Activated naive CD4-positive, alpha-beta T cell treated with Interleukin-2 at 50 U/mL for 16 hours (primary cell): Measurements from ENCODE around the gene SPINT1.
A peak's percentile ranks its signal among the peaks of the same experiment; 100 is the strongest.
"Not testable (repeated sequence)": the region's sequence is repeated elsewhere in the genome, so short reads cannot be mapped to it uniquely, and the experiment has no call there.

Experiments used
- DNase-seq: peaks from one replicate; pipeline ENCODE4 v3.0.0-alpha.2; 2020

SPINT1 gene

DNA sequence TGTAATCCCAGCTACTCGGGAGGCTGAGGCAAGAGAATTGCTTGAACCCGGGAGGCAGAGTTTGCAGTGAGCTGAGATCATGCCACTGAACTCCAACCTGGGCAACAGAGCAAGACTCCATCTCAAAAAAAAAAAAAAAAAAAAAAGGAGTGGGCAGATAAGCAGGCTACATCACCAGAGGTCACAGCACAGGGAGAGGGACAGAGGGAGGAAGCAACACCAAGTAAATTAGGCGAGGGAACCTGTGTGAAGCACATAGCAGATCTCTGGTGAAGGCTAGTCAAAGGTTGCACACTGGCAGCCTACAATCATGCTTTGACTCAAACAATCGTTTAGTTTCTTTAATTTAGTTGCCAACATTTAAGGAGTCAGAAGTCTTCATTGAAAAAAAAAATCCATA is 17.3 kb downstream of the SPINT1 start:
- not testable (repeated sequence) for DNase-seq

DNA sequence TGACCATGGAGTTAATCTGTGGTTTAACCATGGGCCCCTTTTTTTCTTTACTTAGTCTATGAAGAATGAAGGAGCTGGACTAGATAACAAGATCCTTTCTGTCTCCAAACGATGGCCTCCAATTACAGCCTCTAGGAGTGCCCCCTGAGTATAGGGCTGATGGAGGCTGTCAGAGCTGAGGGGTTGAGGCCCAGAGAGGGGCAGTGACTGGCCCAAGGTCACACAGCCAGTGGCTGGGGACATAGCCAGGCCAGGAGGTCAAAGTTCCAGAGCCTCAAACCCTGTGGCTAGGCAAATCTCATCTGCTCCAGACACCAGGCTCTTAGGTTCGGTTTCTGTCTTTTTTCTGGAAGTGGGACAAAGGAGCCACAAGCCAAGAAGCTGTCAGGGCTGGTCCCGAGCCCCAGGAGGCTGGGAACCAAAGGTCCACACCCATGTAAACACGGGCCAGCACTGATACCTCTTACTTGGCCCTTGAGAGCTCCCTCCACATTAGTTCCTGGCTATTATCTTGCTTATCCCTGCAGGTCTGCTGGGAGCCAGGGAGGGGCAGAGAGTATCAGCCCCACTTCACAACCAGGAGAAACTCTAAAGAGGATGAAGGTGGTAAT is 19.9 kb downstream of the SPINT1 start:
- DNase-seq: no peak

DNA sequence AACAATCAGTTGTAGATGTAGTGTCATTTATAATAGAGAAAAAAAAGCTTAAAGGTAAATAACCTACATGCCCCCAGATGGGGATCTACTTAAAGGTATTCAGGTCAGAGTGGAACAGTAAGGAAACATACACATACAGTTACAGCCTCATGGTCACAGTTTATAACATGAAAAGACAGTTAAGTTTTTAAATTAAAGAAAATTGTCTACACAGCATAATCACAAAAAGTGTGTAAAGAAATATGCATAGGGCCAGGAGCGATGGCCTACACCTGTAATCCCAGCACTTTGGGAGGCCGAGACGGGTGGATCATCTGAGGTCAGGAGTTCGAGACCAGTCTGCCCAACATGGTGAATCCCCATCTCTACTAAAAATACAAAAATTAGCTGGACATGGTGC is 23.4 kb downstream of the SPINT1 start:
- DNase-seq: no peak

DNA sequence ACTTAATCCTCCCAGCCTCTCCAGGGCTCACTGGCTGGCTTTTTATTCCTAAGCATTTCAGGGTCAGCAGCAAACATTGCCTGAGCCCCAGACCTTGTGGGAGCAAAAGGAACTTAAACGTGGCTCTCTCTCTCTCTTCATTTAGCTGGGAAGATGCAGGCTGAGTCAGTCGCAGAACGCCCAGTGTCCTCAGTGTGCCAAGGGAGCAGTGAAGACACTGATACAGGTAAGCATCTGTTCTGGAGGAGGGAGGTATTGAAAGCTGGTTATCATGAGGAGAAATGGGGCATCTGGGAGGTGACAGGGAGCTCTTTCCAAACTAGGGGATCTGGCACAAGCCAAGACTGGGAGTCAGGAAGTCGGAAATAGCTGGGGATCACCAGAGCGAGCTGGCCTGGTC is 25.8 kb downstream of the SPINT1 start:
- DNase-seq: no peak

DNA sequence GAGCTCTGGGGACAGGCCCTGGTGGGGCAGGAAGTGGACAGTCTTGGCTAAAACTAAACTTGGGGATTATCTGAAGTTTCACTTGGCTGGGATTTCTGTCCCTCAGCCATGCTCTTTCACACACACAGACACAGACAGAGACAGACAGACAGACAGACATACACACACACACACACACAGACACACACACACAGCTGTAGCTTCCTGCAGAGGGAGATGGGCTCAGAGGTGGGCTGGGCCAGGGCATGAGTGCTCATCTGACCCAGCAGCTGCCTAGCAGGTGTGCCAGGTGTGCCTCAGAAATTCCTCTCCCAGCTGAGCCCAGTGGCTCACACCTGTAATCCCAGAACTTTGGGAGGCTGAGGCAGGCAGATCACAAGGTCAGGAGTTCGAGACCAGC is 26.9 kb downstream of the SPINT1 start:
- DNase-seq: no peak

DNA sequence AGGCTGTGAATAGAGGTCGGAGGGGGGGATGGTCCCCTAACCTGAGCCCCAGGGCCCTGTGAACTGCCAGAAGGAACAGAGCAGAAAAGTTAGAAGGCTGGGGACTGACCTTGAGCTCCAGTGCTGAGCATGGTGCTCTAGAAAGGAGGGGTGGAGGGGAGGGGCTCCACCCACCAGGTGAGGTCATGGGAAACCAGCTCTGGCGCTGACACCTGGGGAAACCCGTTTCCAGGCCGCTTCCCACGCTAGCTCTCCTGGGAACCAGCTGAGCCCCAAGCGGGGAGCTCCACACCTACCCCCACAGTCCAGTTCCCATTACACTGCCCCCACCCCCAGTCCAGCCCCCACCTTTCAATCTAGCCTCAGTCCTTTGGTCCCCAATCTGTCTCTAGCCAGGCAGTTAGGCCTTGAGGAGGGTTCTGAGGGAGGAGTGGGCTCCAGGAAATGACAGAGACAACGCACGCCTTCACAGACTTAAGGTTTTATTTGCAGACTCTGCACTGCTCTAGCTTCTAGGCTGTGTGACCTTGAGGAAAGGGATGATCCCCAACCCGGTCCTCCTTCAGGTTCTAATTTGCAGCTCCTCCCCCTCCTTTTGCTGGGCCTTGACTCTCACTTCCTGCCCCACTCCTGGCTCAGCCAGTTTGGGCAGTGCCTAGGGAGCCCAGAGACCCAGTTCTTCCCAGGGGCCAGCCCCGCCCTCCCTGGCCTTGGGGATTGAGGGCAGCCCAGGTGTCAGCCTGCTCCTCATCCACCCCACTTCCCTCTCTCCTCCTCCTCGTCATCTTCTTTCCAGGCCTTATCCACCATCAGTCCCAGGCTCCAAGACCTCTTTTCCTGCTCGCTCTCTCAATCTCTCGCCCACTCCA is 28.1 kb downstream of the SPINT1 start:
- peak; percentile 35 for DNase-seq

DNA sequence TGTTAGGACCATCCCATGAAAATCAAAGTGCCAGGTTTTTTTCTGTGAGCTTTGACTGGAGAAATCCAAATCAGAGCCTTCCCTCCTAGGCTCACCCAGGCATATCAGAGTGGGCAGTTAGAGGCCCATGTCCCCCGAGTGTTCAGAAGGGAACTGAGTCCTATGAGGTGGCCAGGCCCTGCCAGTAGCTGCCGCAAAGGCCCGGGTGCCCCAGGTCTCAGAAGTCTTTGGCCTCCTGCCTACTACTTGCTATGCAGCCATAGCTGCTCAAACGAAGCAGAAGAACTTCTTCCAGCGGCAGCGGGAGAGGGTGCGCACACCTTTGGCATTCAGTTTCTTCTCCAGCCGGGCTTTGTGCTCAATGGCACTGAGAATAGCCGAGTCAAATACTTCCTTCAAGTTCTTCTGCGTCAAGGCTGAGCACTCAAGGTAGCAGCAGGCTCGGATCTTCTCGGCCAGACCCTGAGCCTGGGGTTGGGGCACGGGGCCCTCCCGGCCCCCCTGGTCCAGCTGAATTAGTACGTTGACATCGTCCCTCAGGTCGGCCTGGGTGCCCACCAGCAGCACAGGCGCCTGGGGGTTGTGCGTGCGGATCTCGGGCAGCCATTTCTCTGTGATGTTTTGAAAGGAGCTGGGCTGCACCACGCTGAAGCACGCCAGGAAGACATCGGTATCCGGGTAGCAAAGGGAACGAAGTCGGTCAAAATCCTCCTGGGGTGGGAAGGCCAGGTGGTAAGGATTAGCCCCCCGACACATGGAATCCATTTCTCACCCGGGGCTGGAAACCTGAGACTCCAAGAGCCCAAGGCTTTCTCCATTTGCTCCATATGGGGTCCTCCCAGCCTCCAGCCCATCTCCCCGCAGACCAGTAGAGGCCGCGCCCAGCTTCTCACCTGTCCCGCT is 29.2 kb downstream of the SPINT1 start:
- no peak for DNase-seq

DNA sequence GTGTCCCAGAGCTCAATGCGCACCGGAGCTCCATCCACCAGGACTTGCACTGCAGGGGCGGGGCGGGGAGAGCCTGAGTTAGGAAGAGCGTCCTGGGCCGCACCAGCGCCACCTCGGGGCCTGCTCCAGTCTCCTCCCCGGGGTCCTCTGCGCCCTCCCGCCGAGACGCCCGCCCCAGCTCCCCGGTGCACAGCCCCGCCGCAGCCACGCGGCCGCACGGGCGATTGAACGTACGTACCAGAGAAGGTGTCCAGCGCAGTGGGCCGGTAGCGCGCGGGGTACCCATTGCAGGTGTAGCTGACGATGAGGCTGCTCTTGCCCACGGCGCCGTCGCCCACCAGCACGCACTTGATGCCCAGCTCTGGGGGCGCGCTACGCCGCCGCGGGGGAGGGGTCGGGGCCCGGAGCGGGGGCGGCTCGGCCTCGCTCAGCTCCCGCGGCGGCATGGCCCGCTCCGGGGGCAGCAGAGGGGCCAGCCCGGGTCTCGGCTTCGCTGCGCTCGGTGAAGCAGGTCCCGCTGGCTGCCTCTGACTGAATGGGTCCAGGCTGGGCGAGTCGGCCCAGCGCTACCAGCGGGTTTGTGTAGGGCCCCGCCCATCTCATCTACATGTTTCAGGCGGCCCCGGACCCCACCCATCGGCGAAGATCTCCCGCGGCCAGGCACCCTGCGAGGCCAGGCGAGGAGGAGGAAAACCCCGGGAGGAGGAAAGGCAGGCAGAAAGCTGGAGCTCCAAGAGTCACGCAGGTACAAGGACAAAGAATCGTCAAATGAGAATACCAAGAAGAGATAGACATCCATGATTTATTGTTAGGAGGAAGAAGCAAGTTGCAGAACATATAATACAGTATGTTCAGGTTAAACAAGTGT is 30.1 kb downstream of the SPINT1 start, which contains the start of gene RHOV:
Gene RHOV, minus strand, starts transcription at position 541 of the 868 bp plus-strand sequence. Its CDS starts 95 bp downstream, at position 446.
- peak; percentile 59 for DNase-seq

DNA sequence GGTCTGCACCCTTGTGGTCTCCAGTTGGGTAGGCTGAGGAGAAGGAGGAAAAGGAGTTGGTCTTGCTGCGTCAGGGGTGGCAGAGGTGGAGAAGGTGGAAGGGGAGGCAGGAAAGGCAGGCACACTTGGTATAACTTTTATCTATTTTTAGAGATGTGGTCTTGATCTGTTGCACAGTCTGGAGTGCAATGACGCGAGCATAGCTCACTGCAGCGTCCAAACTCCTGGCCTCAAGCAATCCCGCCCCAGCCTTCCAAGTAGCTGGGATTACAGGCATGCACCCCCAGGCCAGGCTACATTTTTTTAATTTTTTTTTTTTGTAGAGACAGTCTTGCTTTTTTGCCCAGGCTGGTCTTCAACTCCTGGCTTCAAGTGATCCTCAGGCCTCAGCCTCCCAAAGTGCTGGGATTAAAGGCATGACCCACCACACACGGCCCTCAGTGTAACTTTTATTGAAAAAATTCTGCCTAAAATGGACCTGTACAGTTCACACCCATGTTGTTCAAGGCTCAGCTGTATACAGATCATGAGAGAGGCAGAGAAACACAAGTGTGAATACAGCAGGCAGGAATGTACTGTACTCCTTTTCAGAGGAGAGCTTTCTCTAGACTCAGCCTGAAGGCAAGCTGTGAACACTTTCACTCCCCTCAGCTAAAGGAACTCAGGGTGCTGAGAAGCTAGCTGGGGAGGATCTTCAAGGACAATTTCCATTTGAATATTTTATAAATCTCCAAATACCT is 32.3 kb downstream of the SPINT1 start:
- no peak for DNase-seq

DNA sequence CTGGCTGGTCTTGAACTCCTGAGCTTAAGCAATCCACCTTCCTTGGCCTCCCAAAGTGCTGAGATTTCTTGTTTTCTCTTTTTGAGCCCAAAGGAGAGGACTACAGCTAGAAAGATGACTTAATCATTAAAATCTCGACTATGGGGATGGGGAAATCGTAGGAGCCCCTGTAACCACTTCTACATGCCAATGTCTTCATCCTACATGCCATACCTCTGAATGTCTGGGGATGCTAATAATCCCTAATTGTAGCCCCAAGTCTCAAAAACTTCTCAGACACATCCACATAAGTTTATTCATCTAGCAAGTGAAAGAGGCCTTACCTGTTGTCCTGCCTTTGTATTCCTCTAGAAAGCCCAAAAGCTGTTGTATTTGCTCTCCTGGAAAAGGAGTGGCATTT is 33.8 kb downstream of the SPINT1 start:
- no peak for DNase-seq

DNA sequence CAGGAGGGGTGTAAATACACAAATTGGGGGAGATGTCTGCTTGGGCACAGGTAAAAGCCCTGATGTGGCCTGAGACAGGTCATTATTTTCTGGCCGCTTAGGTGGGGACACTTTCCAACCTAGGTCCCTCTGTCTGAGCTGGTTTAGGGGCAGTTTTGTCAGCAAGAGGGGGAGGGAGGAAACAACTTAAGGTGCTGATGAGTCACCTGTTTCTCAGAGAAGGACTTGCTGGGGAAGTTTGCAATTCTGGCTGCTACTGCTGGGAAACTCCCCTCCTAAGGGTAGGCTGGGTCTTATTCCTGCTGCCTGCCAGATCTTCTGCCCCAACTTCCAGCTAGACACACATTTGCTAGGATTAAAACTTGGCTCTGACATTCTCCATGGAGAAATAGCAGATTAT is 34.9 kb downstream of the SPINT1 start:
- peak; percentile 28 for DNase-seq

DNA sequence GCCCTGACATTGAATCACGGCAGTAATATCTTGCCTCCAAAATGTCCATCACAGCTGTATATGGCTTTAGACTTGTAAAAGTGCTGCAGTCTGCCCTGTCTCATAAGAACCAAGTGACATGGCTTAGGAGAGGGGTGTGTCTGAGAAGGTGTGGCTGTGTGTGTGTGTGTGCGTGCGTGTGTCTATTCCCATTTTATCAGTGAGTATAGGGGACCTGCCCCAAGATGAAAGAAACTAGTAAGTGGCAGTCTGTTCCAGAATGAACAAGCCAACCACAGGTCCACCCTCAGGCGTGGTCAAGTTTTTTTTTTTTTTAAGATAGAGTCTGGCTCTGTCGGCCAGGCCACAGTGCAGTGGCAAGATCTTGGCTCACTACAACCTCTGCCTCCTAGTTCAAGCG is 35.8 kb downstream of the SPINT1 start:
- DNase-seq: no peak

DNA sequence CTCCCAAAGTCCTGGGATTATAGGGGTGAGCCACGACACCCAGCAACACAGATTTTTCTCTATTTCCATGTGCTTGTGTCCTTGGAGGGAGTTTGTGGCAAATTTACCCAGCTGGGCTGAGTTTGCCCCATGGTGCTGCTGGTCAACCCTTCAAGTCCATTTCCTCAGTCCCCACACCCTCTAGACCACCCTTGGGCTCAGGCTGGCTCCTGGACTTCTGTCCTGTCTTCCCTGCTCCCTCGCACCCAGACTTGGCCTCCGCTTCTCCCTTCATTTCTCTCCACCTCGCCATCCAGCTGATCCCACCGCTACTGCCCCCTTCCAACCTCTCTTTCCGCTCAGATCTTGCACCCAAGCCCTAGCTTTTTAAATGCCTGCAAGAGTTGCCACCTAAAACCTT is 37.5 kb downstream of the SPINT1 start:
- no peak for DNase-seq

DNA sequence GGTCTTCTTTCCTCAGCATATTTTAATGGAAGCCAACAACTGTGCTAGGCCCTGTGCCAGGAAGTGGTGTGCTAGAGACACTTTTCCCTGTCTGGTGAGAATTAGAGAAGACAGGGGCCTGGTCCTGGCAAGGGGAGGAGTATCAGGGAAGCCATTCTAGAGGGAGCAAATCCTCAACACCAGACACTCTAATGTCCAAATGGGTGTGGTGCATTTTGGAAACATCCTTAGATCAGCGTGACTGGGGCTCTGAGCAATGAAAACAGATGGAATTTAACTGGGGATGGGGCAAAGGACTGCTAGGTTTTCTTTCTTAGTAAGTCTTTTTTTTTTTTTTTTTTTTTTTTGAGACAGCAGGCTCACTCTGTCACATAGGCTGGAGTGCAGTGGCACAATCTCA is 42.7 kb downstream of the SPINT1 start:
- no peak for DNase-seq

DNA sequence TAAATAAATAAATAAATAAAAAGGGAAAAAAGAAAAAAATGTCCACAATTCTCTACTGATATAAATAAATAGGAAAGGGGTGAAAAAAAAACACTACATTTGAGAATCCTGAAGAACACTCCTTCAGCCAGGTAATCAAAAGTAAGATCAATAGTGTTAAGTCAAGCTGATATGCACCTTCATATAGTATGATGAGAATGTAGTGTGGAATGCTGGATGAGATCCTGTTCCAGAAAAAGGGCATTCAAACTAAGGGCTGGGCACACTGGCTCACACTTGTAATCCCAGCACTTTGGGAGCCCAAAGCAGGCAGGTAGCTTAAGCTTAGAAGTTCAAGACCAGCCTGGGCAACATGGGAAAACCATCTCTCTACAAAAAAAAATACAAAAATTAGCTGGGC is 45.3 kb downstream of the SPINT1 start:
- DNase-seq: no peak

DNA sequence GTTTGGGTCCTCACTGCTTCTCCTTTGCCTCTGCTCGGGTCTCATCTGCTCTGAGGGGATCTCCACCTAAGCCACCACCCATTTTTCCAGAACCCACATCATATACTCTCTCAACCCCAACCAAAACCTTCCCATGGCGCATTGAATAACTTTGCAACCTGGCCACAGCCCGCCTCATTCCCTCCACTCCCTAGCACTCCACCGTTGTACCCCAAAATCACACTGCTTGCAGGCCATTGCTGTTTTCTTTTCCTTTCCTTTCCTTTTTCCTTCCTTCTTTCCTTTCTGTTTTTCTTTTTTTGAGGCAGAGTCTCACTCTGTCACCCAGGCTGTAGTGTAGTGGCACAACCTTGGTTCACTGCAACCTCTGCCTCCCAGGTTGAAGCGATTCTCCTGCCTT is 47.3 kb downstream of the SPINT1 start:
- no peak for DNase-seq

DNA sequence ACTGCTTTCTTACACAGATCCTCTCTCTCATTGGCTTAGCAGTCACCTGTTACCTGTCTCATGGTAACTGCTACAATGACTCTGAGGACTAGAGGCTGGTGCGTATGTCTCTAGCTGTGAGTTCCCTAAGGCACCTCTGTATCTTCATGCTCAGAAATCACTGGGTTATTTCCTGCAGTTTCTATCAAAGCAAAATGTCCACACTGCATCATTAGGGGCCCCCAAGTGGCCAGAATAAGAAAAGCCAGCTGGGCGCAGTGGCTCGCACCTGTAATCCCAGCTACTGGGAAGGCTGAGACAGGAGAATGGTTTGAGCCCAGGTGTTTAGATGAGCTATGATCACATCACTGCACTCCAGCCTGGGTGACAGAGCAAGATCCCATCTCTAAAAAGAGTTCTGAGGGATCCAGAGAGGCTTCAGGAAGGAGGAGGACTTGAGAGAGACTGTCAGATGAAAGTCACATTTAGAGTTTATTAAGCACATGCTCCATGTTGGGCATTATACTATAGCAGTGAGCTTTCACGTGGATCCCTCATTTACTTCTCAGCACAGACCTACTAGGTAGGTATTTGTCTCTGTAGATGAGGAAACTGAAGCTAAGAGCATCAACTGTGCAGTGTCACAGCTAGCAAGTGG is 48.1 kb downstream of the SPINT1 start:
- peak; percentile 32 for DNase-seq

DNA sequence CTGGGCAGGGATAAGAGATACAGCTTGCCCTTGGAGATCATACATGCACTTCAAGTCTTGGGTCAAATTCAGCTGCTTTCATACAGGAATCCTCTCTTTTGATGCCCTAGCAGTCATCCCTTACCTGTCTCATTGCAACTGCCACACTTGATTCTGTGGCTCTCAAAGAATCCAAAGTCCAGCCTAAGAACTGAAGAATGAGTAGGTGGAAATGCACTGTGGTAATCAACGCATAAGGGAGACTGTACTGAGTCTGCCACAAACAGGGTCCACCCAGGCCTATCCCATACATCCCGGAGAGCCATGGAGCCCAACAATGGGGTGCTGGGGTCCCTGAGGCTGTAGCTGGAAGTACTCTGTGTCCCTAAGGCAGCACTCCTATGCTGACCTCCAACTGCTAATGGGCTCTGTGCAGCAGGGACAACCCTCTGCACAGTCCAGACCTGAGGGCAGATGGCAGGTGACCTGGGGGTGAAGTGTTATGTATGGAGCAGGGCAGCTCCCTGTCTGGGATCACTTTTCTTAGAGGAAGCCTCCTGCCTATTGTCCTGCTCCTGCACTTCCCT is 48.7 kb downstream of the SPINT1 start:
- no peak for DNase-seq

DNA sequence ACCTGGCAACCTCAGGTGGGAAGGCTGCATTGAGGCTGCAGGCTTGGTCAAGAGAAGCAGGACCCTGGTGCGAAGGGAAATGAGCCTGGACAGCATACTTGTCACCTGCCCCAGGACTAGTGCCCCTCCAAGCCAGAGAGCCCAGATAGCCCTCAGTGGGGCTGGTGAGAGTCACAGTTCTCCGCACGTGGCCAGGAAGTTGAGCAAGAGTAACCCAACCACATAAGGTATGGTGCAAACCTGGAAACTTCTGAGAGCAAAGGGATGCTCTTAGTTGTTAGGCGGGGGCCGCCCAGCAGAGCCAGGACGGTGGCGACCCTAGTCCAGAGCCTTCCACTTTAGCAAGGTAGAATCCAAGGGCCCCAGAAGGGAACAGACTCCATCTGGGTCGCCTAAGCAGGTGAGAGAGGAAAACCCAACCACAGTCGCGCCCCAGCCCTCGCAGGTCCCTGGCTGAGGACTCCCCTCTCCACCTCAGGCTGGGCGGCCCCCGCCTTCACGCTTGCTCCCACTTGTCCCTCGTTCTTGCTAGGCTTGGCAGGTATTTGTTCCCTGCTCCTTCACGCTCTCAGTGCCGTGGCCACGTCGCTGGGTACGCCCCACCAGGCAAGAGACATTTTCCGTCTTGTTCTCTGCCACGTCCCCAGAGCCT is 49.3 kb downstream of the SPINT1 start:
- DNase-seq: no peak
